Prostate gland (tissue), 2 donors: ENCODE measurements around the gene FCHO2.

Source experiments
- CTCF ChIP-seq, 4 experiments: fragments of 200-600 bp in 2 of 4; fragments of 450-650 bp in 2 of 4; sonication (generic) in 2 of 4; IDR thresholded peaks; 1 replicate in 3 of 4; 2 replicates in 1 of 4; pipeline ENCODE4 v1.5.1; 2016 to 2019; ENCODE audit warnings: antibody characterized with exemption in 4 of 4, mild to moderate bottlenecking in 2 of 4, moderate library complexity in 2 of 4
- POLR2A ChIP-seq: fragments of 450-650 bp; IDR thresholded peaks from one replicate; pipeline ENCODE4 v1.6.1; 2016; ENCODE audit warnings: antibody characterized with exemption, mild to moderate bottlenecking

GRCh38 chr5:72925336-72926010 is 30.4 kb upstream of the FCHO2 start:
- no peak for TF ChIP-seq POLR2A
- no peak for TF ChIP-seq CTCF (IDR thresholded peaks at IDR 0.05)
